Uterus (tissue), 4 donors: ENCODE data around the gene UBASH3B. TPM values are rescaled to one million over a fixed set of nuclear protein-coding genes. Genes with fewer than 3 reads are reported as not detected.
"Not testable (repeated sequence)": the region's sequence is repeated elsewhere in the genome, so short reads cannot be mapped to it uniquely, and the experiment has no call there.

Experiments used
- DNase-seq, 2 donors: peaks; one replicate each; pipeline ENCODE4 v3.0.0-alpha.2; 2019 to 2020
- H3K27ac ChIP-seq, 2 donors: fragments of 200-600 bp; sonication (generic); 1 replicate in 1 of 2; 2 replicates in 1 of 2; pipeline ENCODE4 v1.5.1; 2016 to 2018
- H3K27me3 ChIP-seq, 2 donors: fragments of 200-600 bp; sonication (generic); one replicate each; pipeline ENCODE4 v1.5.1; 2018 to 2019; ENCODE audit warnings: control low read depth in 1 of 2
- H3K36me3 ChIP-seq, 2 donors: fragments of 200-600 bp; sonication (generic); one replicate each; pipeline ENCODE4 v1.5.1; 2019; ENCODE audit warnings: control low read depth in 1 of 2
- H3K4me1 ChIP-seq, 2 donors: fragments of 200-600 bp; sonication (generic); one replicate each; pipeline ENCODE4 v1.5.1; 2018 to 2019; ENCODE audit warnings: control low read depth in 1 of 2
- H3K4me3 ChIP-seq, 2 donors: fragments of 200-600 bp; sonication (generic); 1 replicate in 1 of 2; 2 replicates in 1 of 2; pipeline ENCODE4 v1.5.1; 2018 to 2019; ENCODE audit warnings: mild to moderate bottlenecking in 1 of 2
- H3K9me3 ChIP-seq, 2 donors: fragments of 200-600 bp; sonication (generic); one replicate each; pipeline ENCODE4 v1.5.1; 2019; ENCODE audit warnings: control low read depth in 1 of 2
- POLR2A ChIP-seq, 2 donors: fragments of 450-650 bp; IDR thresholded peaks; one replicate each; pipeline ENCODE4 v1.6.1; 2016; ENCODE audit warnings: antibody characterized with exemption in 2 of 2, mild to moderate bottlenecking in 1 of 2, moderate library complexity in 1 of 2
- intact Hi-C: fragments of 100-400 bp; cut with DNase I; formaldehyde crosslinking; loops from one replicate; pipeline ENCODE4 v1.15.1; 2023; ENCODE audit warnings: low total_unique reads
- total RNA-seq, 4 donors: library from RNA; depleted of rRNA in 3 of 4; stranded (reverse); fragments of >200 nt in 3 of 4; gene quantifications; one replicate each; pipeline versions ENCODE4 v1.1.0 to v1.2.4, GENCODE V29; 2014 to 2023
- TF ChIP-seq, protein P1 (sequence below), 4 experiments: fragments of 200-600 bp in 2 of 4; fragments of 450-650 bp in 2 of 4; sonication (generic) in 2 of 4; IDR thresholded peaks; one replicate each; pipeline ENCODE4 v1.5.1; 2016 to 2019; ENCODE audit warnings: antibody characterized with exemption in 4 of 4, mild to moderate bottlenecking in 2 of 4, moderate library complexity in 1 of 4
- donor health status: DM: yes; HTN: yes; CAD: no.

The UBASH3B gene
- total RNA-seq, 4 donors from 2014 or later = under 0.01 to 5.8 (median 2.0) TPM

- Histone ChIP-seq H3K27ac (no peak overlapping the region), H3K4me1 (no peaks in the 10 kb centered on the region), H3K4me3 (no peak overlapping the region), H3K9me3 (no peaks in the 10 kb centered on the region), H3K36me3 (no peaks in the 10 kb centered on the region), H3K27me3 (no peaks in the 10 kb centered on the region)
- no peak for DNase-seq
- intact Hi-C loops = no loop called here
- TF ChIP-seq, protein P1, sequence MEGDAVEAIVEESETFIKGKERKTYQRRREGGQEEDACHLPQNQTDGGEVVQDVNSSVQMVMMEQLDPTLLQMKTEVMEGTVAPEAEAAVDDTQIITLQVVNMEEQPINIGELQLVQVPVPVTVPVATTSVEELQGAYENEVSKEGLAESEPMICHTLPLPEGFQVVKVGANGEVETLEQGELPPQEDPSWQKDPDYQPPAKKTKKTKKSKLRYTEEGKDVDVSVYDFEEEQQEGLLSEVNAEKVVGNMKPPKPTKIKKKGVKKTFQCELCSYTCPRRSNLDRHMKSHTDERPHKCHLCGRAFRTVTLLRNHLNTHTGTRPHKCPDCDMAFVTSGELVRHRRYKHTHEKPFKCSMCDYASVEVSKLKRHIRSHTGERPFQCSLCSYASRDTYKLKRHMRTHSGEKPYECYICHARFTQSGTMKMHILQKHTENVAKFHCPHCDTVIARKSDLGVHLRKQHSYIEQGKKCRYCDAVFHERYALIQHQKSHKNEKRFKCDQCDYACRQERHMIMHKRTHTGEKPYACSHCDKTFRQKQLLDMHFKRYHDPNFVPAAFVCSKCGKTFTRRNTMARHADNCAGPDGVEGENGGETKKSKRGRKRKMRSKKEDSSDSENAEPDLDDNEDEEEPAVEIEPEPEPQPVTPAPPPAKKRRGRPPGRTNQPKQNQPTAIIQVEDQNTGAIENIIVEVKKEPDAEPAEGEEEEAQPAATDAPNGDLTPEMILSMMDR (IDR thresholded peaks at IDR 0.05) = no peak
- no peak for TF ChIP-seq POLR2A (IDR thresholded peaks at IDR 0.05)
Observed at GRCh38 chr11:122617926-122618325, 37.6 kb upstream of the UBASH3B start.

- Histone ChIP-seq H3K27me3 (no peaks in the 10 kb centered on the region), H3K4me1 (no peaks in the 10 kb centered on the region), H3K9me3 (no peaks in the 10 kb centered on the region), H3K36me3 (no peaks in the 10 kb centered on the region), H3K27ac (no peak overlapping the region), H3K4me3 (no peak overlapping the region)
- no peak for DNase-seq
- intact Hi-C loops = no loop called here
- TF ChIP-seq POLR2A (IDR thresholded peaks at IDR 0.05) = no peak
- TF ChIP-seq, protein P1 (IDR thresholded peaks at IDR 0.05) = no peak
Observed at GRCh38 chr11:122618927-122619326, 36.6 kb upstream of the UBASH3B start.

DNA sequence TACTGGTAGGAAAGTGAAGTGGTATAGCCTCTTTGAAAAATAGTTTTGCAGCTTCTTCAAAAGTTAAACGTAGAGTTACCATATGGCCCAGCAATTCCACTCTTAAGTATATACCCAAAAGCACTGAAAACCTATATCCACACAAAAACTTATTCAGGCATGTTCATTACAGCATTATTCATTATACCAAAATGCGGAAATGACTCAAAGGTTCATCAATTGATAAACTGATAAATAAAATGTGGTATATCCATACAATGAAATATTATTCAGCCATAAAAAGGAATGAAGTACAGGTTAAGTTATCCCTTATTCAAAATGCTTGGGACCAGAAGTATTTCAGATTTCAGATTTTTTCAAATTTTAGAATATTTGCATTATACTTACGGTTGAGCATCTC is 35.8 kb upstream of the UBASH3B start:
- no peaks in the 10 kb centered on the region for H3K36me3 ChIP-seq
- no peaks in the 10 kb centered on the region for H3K4me1 ChIP-seq
- no peaks in the 10 kb centered on the region for H3K27me3 ChIP-seq
- intact Hi-C loops = no loop called here
- no peak for DNase-seq
- no peak overlapping the region for H3K4me3 ChIP-seq
- no peaks in the 10 kb centered on the region for H3K9me3 ChIP-seq
- TF ChIP-seq, protein P1 (IDR thresholded peaks at IDR 0.05) = no peak
- no peak for TF ChIP-seq POLR2A (IDR thresholded peaks at IDR 0.05)
- no peak overlapping the region for H3K27ac ChIP-seq

DNA sequence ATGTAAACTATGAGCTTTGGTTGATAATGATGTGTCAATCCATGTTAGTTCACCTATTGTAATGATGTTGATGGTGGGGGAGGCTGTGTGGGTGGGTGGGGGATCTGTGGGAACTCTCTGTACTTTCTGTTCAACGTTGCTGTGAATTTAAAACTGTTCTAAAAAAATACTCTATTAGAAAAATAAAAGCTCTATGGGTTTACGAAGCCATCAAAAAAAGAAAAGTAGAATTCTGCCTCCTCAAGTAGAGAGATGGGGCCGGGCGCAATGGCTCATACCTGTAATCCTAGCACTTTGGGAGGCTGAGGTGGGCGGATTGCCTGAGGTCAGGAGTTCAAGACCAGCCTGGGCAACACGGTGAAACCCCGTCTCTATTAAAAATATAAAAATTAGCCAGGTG is 30.0 kb upstream of the UBASH3B start:
- H3K27ac ChIP-seq, H3K27me3 ChIP-seq, H3K9me3 ChIP-seq, H3K4me3 ChIP-seq, H3K36me3 ChIP-seq, intact Hi-C loops, H3K4me1 ChIP-seq, DNase-seq: not testable (repeated sequence)

DNA sequence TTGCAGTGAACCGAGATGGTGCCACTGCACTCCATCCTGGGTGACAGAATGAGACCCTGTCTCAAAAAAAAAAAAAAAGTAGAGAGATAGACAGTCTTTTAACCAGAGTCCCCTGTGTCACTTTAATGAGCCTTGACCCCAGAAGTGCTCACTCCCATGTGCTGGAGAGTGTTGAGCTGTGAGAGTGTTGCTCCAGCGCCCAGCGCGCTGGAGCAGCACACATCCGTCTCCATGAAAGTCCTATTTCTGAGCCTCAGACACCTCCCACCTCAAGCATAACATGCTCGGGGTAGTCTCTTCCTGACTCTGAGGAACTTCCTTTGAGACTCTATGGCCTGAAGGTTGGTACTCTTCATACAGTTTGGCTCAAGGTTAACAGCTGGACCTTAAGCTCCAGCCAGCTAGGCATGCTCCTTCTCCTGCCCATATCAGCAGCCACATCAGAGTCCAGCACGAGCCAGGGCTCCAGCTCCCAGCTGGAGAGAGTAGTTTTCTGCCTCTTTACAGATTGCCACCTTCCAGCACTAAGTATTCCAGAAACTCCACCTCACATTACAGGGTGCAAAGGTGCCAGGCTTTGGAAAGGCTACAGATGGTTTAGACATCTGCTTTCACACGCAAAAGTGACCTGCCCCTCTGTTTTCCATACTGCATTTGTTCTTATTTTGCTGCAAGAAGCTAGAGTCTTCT is 29.4 kb upstream of the UBASH3B start:
- Histone ChIP-seq H3K36me3 (no peaks in the 10 kb centered on the region), H3K27me3 (no peaks in the 10 kb centered on the region), H3K4me1 (no peaks in the 10 kb centered on the region), H3K9me3 (no peaks in the 10 kb centered on the region), H3K27ac (no peak overlapping the region), H3K4me3 (no peak overlapping the region)
- no peak for TF ChIP-seq POLR2A (IDR thresholded peaks at IDR 0.05)
- intact Hi-C loops = no loop called here
- DNase-seq = no peak

- DNase-seq = no peak
- intact Hi-C loops = no loop called here
Observed at GRCh38 chr11:122627745-122628144, 27.8 kb upstream of the UBASH3B start.

More at GRCh38 chr11:122627745-122628144, 27.8 kb upstream of the UBASH3B start:
- TF ChIP-seq, protein P1 (IDR thresholded peaks at IDR 0.05) = no peak
- TF ChIP-seq POLR2A (IDR thresholded peaks at IDR 0.05) = no peak
- no peaks in the 10 kb centered on the region for H3K4me1 ChIP-seq
- H3K4me3 ChIP-seq = no peak overlapping the region
- H3K9me3 ChIP-seq = no peaks in the 10 kb centered on the region
- H3K27ac ChIP-seq = no peak overlapping the region
- H3K27me3 ChIP-seq = no peaks in the 10 kb centered on the region
- H3K36me3 ChIP-seq = no peaks in the 10 kb centered on the region
